ENCODE measurements around the gene STING1.

DNA sequence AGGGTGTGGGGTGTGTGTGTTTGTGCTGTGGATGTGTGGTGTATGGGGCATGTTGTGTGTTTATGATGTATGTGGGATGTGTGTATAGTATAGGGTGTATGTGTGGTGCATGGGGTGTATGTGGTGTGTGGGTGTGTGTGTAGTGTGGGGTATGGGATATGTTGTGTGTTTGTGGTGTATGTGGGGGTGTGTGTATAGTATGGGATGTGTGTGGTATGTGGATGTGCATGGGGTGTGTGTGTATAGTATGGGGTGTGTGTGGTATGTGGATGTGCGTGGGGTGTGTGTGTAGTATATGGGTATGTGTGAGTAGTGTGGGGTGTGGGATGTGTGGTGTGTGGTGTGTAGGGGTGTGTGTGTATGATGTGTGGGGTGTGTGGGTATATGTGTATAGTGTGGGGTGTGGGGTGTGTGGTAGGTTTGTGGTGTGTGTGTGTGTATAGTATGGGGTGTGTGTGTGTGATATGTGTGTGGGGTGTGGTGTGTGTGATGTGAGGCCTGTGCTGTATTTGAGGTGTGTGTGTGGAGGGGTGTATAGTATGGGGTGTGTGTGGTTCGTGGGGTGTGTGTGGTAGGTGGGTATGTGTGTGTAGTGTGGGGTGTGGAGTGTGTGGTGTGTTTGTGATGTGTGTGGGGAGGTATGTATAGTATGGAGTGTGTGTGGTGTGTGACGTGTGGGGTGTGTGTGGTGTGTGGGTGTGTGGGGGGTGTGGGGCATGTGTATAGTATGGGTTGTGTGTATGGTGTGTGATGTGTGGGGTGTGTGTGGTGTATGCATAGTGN is 30.5 kb downstream of the STING1 start:
- TF ChIP-seq, protein P1, sequence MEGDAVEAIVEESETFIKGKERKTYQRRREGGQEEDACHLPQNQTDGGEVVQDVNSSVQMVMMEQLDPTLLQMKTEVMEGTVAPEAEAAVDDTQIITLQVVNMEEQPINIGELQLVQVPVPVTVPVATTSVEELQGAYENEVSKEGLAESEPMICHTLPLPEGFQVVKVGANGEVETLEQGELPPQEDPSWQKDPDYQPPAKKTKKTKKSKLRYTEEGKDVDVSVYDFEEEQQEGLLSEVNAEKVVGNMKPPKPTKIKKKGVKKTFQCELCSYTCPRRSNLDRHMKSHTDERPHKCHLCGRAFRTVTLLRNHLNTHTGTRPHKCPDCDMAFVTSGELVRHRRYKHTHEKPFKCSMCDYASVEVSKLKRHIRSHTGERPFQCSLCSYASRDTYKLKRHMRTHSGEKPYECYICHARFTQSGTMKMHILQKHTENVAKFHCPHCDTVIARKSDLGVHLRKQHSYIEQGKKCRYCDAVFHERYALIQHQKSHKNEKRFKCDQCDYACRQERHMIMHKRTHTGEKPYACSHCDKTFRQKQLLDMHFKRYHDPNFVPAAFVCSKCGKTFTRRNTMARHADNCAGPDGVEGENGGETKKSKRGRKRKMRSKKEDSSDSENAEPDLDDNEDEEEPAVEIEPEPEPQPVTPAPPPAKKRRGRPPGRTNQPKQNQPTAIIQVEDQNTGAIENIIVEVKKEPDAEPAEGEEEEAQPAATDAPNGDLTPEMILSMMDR (IDR thresholded peaks at IDR 0.05): no peak
- TF ChIP-seq NFYB (CRISPR knock-in tag; conservative IDR thresholded peaks at IDR 0.05; ENCODE audit: low read depth): no peak
- TF ChIP-seq, protein P2, sequence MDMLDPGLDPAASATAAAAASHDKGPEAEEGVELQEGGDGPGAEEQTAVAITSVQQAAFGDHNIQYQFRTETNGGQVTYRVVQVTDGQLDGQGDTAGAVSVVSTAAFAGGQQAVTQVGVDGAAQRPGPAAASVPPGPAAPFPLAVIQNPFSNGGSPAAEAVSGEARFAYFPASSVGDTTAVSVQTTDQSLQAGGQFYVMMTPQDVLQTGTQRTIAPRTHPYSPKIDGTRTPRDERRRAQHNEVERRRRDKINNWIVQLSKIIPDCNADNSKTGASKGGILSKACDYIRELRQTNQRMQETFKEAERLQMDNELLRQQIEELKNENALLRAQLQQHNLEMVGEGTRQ (CRISPR knock-in tag; IDR thresholded peaks at IDR 0.05): no peak
